GM18498 (cell line): Measurements from ENCODE around the gene NEK1.

Experiments used
- ATAC-seq: cut with Tn5 transposase; IDR thresholded peaks from one replicate; pipeline ENCODE4 v1.9.1; 2021; ENCODE audit warnings: mild to moderate bottlenecking, moderate library complexity; ENCODE audit not compliant: unreplicated experiment

NEK1 gene

DNA sequence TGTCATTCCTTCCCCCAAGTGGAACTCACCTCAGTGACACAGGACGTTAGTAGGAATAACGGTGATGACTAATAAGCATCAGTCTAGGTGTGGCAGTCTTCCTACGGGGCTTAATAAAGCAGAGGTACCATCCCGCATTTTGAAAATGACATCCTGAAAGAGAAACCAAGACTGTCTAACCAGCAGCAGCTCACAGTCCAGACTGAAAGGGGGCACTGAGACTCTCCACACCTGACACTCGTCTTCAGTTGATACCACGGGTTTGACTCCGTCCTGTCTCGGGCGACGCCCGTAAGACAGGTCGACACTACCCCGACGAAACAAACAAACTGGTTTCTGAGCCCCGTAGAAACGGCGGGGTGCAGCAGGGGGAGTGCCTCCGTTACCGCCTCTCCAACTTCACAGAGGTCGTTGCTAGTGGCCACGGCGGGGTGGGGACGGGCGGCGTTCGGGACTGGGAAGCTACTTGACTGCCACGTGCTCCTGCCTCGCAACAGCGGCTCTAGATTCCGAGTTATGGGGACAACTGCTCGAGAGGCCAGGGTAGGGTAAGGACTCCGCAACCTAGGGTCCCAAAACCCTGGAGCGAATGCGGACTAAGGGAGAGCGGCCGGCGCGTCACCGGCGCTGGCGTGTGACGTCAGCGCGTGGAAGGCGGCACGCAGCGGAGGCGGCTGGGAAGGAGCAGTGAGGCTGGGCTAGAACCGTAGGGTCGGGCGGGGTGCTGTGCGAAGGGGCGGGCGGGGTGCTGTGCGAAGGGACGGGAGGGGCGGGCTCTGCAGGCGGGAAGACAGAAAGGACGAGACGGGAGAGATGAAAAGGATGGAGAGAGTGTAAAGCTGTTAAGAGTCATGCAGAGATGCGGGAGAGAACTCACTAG lies at the start of gene NEK1:
Gene NEK1, minus strand, starts transcription at position 593 of the 880 bp plus-strand sequence. CDS start 9,953 bp downstream, outside the sequence.
- peak; percentile 94 for ATAC-seq

DNA sequence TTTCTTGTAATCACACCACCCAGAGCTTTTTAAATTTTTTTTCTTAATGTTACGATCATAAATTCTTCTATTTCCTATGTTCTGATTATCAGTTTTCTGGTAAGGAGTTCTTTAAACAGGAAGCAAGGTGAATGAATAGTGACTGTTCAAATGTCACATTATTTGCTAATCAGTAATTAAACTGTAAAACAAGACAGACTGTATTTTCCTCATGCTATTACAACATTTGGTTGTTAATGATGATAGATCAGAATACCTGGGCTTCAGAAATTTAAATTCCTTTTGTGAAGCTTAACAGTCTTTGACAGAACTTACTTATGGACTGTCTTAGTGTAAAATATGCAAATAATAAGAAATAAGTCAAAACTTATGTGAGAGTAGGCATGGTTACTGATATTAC lies 49.4 kb upstream of the NEK1 start:
- ATAC-seq, result no peak

DNA sequence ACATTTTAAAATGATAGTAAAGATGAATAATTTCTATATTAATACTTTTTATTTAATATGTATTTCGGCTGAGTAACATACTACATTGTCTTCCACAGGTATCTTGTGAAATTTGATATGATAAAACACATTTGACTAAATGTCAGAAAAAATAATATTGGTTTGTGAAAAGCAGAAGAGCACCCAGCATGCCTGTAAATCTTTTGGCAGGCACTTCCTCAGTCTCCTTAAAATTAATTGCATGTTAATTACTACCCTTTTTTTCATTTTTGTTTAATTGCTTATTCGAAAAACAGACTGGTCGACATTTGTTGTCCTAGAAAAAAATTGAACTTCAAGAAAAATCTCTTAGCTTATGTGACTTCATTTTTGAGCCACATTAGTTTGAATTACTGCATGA lies 48.5 kb upstream of the NEK1 start:
- ATAC-seq, result no peak

DNA sequence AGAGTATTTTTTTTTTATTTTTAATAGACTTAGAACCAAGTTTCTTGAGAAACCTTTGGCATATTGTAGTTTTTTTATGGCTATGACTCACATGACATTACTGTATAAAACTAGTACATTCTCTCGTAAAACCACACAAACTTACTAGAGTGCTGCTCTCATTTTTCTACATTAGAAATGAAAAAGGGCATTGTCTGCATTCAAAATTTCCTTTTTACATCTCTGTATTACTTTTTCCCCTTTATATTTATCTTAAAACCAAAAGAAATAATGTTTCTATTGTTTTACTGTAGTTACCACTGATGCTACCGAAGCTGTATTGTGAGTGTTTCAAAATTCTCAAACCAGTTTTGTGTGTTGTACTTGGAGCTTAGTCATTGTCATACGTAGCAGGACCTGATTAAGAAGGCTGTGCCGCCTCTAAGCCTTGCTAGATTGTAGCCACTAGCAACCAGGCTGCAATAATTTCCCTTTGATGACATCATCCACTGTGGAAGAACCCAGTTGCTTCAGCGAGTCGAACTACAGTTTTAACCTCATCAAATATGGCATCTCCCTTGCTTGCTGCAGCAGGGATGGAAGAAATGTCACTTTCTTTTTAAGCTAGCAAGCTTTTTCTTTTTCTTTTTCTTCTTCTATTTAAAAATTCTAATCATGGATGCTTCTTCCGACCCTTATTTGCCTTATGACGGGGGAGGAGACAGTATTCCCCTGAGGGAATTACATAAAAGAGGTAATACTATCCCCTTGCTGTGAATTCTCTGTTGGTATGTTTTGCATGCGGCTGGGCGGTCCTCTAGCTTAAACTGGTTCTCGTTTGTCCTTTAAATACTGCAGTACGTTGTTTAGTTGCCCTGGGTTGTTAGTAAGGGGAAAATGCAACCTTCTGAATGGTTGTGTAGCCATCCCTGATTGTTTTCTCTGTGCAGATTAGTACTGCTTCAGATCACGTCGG lies 47.6 kb upstream of the NEK1 start:
- ATAC-seq, result peak; percentile 99

DNA sequence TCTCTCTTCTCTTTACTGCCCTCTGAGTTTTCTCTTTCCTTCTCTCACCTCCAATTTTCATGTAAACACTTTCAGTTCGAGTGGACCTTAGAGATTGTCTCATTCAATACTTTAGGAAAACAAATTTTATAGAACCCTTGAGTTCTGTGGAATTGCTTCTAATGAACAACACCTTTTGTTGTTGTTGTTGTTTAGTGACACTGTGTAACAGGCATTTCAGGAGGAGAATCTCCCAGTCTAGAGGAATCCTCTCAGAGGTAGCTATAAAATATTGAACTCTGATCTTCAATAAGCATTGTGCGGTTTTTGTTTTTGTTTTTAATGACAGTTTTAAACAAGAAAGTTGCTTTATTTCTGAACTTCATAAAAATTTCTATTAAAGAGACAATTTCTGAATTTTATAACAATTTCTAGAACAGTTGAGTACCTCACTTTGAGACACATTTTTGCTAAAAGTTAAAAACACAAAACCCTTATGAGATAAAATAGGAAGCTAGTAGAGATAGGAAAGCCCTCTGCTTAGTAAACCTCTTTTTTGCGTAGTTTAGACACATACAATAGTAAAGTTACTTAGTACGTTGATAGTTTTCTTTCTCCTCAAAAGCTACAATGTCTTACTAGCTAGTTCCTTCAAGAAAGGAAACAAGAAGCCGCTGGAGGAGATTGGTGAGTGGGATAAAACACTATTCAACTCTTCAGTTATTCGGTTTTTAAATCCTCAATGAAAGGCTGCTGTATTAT lies 46.8 kb upstream of the NEK1 start:
- ATAC-seq, result no peak

DNA sequence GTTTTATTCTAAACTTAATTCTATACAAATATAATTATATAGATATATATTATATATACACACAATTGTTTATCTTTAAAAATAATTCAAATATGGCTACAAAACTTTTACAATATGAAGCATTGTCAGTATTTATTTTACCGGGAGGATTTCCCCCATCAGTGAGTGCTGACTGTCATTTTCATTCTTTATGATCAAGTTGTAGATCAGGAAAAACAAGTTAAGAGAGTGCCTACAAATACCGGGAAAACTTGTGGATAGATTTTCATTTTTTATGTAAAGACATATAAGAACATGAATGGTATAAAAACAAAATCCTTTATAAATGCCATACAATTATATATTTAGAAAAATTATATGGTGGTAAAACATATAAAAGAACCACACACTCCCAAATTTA lies 45.8 kb upstream of the NEK1 start:
- no peak for ATAC-seq

DNA sequence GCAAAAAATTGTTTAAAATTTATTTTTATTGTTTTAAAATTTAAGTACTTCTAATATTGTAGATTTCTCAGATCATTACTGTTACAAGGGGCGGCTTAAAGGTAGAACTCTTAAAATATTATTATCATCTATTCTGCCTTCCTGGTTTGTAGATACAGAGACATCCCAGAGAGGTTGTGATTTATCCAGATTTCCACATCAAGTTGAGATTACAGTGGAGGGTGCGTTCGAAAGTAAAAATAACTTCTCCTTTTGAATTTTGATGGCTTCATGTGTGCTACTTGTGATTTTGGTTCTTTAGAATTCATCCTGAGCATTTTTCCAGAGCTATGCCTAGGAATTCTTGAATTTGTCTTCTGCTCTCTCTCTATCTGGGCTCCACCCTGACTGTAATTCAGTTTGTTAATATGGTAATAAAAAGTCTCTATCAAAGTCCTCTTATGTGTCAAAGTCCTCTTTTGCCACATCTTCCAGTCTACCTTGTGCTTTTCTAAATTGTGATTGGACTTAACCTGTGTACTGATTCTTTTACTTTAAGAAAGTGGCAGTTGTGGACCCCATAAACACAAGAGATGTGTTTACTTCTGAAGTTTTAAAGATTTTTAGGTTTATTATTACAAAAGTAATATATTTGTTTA lies 45.2 kb upstream of the NEK1 start:
- ATAC-seq, result no peak

- ATAC-seq, result no peak
Measured at GRCh38 chr4:169655401-169655800, 43.0 kb upstream of the NEK1 start.

GRCh38 chr4:169652535-169652934 lies 40.2 kb upstream of the NEK1 start:
- ATAC-seq, result no peak

GRCh38 chr4:169650227-169650936 lies 38.0 kb upstream of the NEK1 start:
- no peak for ATAC-seq

DNA sequence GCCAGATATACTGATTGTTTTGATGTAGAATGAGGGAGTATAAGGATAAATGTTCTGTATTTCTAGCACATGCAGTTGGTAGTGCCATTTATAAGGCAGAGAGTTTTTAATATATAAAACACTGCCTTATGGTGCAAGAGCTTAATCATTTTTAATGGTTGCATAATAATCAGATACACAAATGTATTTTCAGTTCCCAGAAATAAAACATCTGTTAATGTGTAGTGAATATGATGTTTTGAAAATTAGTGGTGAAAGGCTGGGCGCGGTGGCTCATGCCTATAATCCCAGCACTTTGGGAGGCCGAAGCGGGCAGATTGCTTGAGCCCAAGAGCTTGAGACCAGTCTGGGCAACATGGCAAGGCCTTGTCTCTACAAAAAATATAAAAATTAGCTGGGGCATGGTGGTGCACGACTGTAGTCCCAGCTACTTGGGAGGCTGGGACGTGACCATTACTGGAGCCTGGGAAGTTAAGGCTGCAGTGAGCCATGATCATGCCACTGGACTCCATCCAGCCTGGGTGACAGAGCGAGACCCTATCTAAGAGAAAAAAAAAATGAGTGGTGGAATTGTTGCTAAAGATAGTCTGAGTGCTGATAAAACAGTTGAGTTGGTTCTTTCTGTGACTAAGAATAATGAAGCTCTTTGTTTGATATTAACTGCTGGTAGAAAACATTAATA lies 37.3 kb upstream of the NEK1 start:
- no peak for ATAC-seq

- no peak for ATAC-seq
Measured at GRCh38 chr4:169645627-169646026, 33.2 kb upstream of the NEK1 start.

DNA sequence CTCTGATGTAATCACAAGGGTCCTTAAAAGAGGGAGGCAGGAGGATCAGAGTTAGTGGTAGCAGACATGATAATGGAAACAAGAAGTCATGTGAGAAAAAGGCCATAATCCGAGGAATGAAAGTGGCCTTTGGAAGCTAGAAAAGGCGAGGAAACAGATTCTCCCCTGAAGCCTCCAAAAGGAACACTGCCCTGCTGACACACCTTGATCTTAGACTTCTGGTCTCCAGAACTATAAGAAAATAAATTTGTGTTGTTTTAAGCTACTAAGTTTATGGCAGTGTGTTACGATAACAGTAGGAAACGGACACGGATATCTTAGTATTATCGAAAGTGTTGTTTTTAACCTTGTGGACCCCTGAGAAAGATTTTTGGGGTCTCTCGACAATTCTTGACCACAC lies 32.4 kb upstream of the NEK1 start:
- no peak for ATAC-seq

GRCh38 chr4:169640261-169640870 lies 28.0 kb upstream of the NEK1 start:
- ATAC-seq, result no peak

DNA sequence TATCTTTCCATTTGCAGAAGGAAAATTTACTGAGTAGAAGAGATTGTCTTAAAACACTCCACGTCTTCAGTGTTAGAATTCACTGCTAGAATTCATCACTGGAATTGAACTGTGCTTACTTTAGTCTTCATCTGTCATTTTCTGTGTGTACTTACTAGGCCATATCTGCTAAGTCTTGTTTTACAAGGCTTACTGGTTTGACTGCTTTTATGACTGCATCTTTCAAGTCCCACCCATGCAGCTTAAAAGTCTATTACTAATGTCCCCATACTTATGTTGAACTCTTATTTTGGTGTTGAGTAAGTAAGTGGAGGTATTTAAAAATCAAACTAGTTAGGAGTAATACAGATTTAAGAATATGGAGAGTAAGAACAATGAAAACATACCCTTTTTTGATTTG lies 22.6 kb upstream of the NEK1 start:
- no peak for ATAC-seq

DNA sequence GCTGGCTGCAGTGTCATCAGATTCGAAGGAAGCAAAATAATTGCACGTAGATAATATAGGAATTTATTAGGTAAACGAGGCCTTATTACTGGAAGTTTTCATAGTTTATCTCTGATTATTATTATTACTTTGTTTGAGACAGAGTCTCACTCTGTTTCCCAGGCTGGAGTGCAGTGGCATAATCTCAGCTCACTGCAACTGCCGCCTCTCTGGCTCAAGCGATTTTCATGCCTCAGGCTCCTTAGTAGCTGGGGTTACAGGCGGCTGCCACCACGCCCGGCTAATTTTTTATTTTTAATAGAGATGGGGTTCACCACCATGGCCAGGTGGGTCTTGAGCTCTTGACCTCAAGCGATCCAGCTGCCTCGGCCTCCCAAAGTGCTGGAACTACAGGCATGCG lies 20.5 kb upstream of the NEK1 start:
- ATAC-seq, result no peak

DNA sequence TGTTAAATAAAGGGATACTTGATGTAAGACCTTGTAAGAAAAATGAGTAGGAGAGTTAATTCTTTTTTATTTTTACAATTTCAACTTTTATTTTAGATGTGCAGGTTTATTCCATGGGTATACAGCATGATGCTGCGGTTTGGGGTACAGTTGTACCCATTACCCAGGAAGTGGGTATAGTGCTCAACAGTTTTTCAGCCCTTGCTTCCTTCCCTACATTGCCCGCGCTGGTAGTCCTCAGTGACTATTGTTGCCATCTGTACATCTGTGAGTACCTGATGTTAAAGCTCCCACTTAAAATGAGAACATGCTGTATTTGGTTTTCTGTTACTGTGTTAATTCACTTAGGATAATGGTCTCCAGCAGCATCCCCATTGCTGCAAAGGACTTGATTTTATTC lies 17.7 kb upstream of the NEK1 start:
- no peak for ATAC-seq

GRCh38 chr4:169628579-169628978 lies 16.2 kb upstream of the NEK1 start:
- ATAC-seq, result no peak

DNA sequence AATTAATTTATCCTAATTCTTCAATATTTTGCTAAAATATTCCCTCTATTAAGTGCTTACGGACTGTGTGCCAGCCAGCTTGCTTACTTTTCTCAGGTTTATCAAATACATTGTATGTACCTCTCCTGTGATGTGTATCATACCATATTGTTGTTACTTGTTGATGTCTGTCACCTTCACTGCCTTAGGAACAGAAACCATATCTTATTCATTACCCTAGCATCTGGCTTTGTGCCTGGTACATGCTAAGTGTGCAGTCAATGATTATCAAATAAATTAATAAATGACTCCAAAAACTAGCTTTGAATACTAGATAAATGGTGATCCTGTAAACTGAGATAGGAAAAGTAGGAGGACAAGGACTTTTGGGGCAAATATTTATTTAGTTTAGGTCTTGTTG lies 14.9 kb upstream of the NEK1 start:
- no peak for ATAC-seq
